GM23338 (cell line): ENCODE data around the gene JAM3. TPM values are rescaled to one million over a fixed set of nuclear protein-coding genes. Genes with fewer than 3 reads are reported as not detected.

Experiments used
- ATAC-seq: fragments of 200-7000 bp; cut with Tn5 transposase; 3 replicates; pipeline ENCODE4 v1.9.1; 2020
- DNase-seq: peaks from one replicate; pipeline ENCODE4 v3.0.0-alpha.2; 2015; ENCODE audit warnings: low spot score
- H2AFZ ChIP-seq: fragments of 200-600 bp; sonication (generic); 2 replicates; pipeline ENCODE4 v1.8.0; 2016; ENCODE audit warnings: antibody characterized with exemption, mild to moderate bottlenecking, moderate library complexity
- H3F3A ChIP-seq: fragments of 200-600 bp; sonication (generic); replicated peaks from 2 replicates; pipeline ENCODE4 v1.8.0; 2017; ENCODE audit warnings: antibody characterized with exemption, mixed run types, low read depth
- H3K27ac ChIP-seq: fragments of 200-600 bp; sonication (generic); 2 replicates; pipeline ENCODE4 v1.6.1; 2016; ENCODE audit warnings: low read depth
- H3K27me3 ChIP-seq: fragments of 200-600 bp; sonication (generic); 2 replicates; pipeline ENCODE4 v1.8.0; 2016; ENCODE audit warnings: mild to moderate bottlenecking, mixed run types, moderate library complexity; ENCODE audit not compliant: insufficient read depth
- H3K36me3 ChIP-seq: fragments of 200-600 bp; sonication (generic); 2 replicates; pipeline ENCODE4 v1.8.0; 2016; ENCODE audit warnings: mild to moderate bottlenecking; ENCODE audit not compliant: insufficient read depth
- H3K4me1 ChIP-seq: fragments of 200-600 bp; sonication (generic); 2 replicates; pipeline ENCODE4 v1.8.0; 2016; ENCODE audit warnings: mild to moderate bottlenecking, moderate library complexity; ENCODE audit not compliant: insufficient read depth
- H3K4me2 ChIP-seq: fragments of 200-600 bp; sonication (generic); 2 replicates; pipeline ENCODE4 v1.7.1; 2017; ENCODE audit warnings: mixed run types
- H3K4me3 ChIP-seq: fragments of 200-600 bp; sonication (generic); 2 replicates; pipeline ENCODE4 v1.6.1; 2016; ENCODE audit warnings: mixed run types
- H3K79me2 ChIP-seq: fragments of 200-600 bp; sonication (generic); replicated peaks from 2 replicates; pipeline ENCODE4 v1.8.0; 2017; ENCODE audit warnings: mild to moderate bottlenecking; ENCODE audit not compliant: insufficient read depth
- H3K9me2 ChIP-seq: fragments of 200-600 bp; sonication (generic); 2 replicates; pipeline ENCODE4 v1.8.0; 2017; ENCODE audit not compliant: insufficient read depth
- H4K20me1 ChIP-seq: fragments of 200-600 bp; sonication (generic); replicated peaks from 2 replicates; pipeline ENCODE4 v1.8.0; 2017; ENCODE audit warnings: mild to moderate bottlenecking; ENCODE audit not compliant: insufficient read depth
- H3K27ac Mint-ChIP-seq: 2 replicates; pipeline ENCODE4 v1.8.0; 2020; ENCODE audit warnings: inconsistent platforms, mild to moderate bottlenecking, moderate library complexity, mixed read lengths
- H3K27me3 Mint-ChIP-seq: 3 replicates; pipeline ENCODE4 v1.8.0; 2022; ENCODE audit warnings: low read depth, mild to moderate bottlenecking, moderate library complexity, mixed read lengths, inconsistent platforms; ENCODE audit not compliant: insufficient read depth, poor library complexity
- H3K36me3 Mint-ChIP-seq: 3 replicates; pipeline ENCODE4 v1.8.0; 2021; ENCODE audit warnings: low read depth, mild to moderate bottlenecking, inconsistent platforms, moderate library complexity, mixed read lengths
- H3K4me1 Mint-ChIP-seq: 3 replicates; pipeline ENCODE4 v1.8.0; 2020; ENCODE audit warnings: mild to moderate bottlenecking, inconsistent platforms, mixed read lengths
- H3K4me3 Mint-ChIP-seq: 3 replicates; pipeline ENCODE4 v1.8.0; 2021; ENCODE audit warnings: moderate library complexity, mild to moderate bottlenecking, inconsistent platforms, mixed read lengths
- H3K9me3 Mint-ChIP-seq: 3 replicates; pipeline ENCODE4 v1.8.0; 2020; ENCODE audit warnings: moderate library complexity, mild to moderate bottlenecking, inconsistent platforms, mixed read lengths
- ETS1 ChIP-seq: IDR thresholded peaks from 2 replicates; pipeline ENCODE4 v1.6.1; 2016; ENCODE audit warnings: antibody characterized with exemption
- EZH2phosphoT487 ChIP-seq: fragments of 200-600 bp; sonication (generic); IDR thresholded peaks from one replicate; pipeline ENCODE4 v1.8.1; 2018; ENCODE audit warnings: antibody characterized with exemption; ENCODE audit not compliant: unreplicated experiment
- JUNB ChIP-seq: IDR thresholded peaks from one replicate; pipeline ENCODE4 v1.6.1; 2016; ENCODE audit warnings: antibody characterized with exemption; ENCODE audit not compliant: unreplicated experiment
- NANOG ChIP-seq: IDR thresholded peaks from 2 replicates; pipeline ENCODE4 v1.6.1; 2016; ENCODE audit warnings: antibody characterized with exemption, borderline replicate concordance
- STAT1 ChIP-seq: IDR thresholded peaks from one replicate; pipeline ENCODE4 v1.6.1; 2016; ENCODE audit warnings: antibody characterized with exemption; ENCODE audit not compliant: unreplicated experiment
- ZNF114 ChIP-seq: fragments of 250-450 bp; sonication (Bioruptor Pico); IDR thresholded peaks from 2 replicates; pipeline ENCODE4 v1.5.0; 2020; ENCODE audit warnings: mild to moderate bottlenecking, moderate library complexity
- ZNF331 ChIP-seq: fragments of 250-450 bp; sonication (Bioruptor Pico); IDR thresholded peaks from 2 replicates; pipeline ENCODE4 v1.5.0; 2020; ENCODE audit warnings: low read depth, mild to moderate bottlenecking, moderate library complexity
- ZNF462 ChIP-seq: fragments of 250-450 bp; sonication (Bioruptor Pico); IDR thresholded peaks from 2 replicates; pipeline ENCODE4 v1.5.0; 2020; ENCODE audit warnings: mild to moderate bottlenecking, moderate library complexity
- polyA plus RNA-seq: library from polyadenylated mRNA; unstranded; fragments of >200 nt; fragmentation: Nextera tagmentation; extraction: Ambion mirVana; gene quantifications from 2 replicates; pipeline ENCODE4 v1.2.1, GENCODE V29; 2016
- total RNA-seq: library from RNA; depleted of rRNA; stranded (reverse); fragments of >200 nt; shearing (Covaris generic); gene quantifications from 2 replicates; pipeline ENCODE4 v1.2.3, GENCODE V29; 2014
- TF ChIP-seq, protein P1 (sequence below), 2 experiments: fragments of 200-600 bp in 1 of 2; sonication (generic) in 1 of 2; conservative IDR thresholded peaks; 2 replicates each; pipeline versions ENCODE4 v1.5.1 to v1.6.1; 2016 to 2017; ENCODE audit warnings: antibody characterized with exemption in 2 of 2, low read depth in 2 of 2, mild to moderate bottlenecking in 2 of 2, moderate library complexity in 1 of 2

Gene JAM3
- total and polyA plus RNA-seq, 2 experiments from 2014 or later = 14.1 to 41.5 TPM

GRCh38 chr11:134071766-134072402 is 3.0 kb downstream of the JAM3 start:
- H3K27me3 Mint-ChIP-seq = peaks cover 14% of the 10 kb centered on the region
- no peak for ATAC-seq
- Histone ChIP-seq H3K36me3 (no peaks in the 10 kb centered on the region), H3K4me2 (no peak overlapping the region), H3K4me3 (no peak overlapping the region), H3K27ac (no peak overlapping the region), H3K27me3 (peaks cover 13% of the 10 kb centered on the region; the same call in 1 of the 2 replicates), H3K79me2 (peaks cover 67% of the 10 kb centered on the region), H3K4me1 (peaks cover 9% of the 10 kb centered on the region; the same call in 1 of the 2 replicates), H3F3A (no peaks in the 10 kb centered on the region), H2AFZ (no peak overlapping the region), H3K9me2 (no peaks in the 10 kb centered on the region), H4K20me1 (peaks cover 7% of the 10 kb centered on the region; the same call in 1 of the 2 replicates)
- peaks cover 29% of the 10 kb centered on the region for H3K4me1 Mint-ChIP-seq
- TF ChIP-seq ZNF114 = no peak
- TF ChIP-seq, protein P1, sequence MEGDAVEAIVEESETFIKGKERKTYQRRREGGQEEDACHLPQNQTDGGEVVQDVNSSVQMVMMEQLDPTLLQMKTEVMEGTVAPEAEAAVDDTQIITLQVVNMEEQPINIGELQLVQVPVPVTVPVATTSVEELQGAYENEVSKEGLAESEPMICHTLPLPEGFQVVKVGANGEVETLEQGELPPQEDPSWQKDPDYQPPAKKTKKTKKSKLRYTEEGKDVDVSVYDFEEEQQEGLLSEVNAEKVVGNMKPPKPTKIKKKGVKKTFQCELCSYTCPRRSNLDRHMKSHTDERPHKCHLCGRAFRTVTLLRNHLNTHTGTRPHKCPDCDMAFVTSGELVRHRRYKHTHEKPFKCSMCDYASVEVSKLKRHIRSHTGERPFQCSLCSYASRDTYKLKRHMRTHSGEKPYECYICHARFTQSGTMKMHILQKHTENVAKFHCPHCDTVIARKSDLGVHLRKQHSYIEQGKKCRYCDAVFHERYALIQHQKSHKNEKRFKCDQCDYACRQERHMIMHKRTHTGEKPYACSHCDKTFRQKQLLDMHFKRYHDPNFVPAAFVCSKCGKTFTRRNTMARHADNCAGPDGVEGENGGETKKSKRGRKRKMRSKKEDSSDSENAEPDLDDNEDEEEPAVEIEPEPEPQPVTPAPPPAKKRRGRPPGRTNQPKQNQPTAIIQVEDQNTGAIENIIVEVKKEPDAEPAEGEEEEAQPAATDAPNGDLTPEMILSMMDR (conservative IDR thresholded peaks at IDR 0.05; ENCODE audit: low read depth in 2 of 2) = peak in 1 of 2 experiments; percentile 29; a peak in 1 of 4 replicates
- H3K27ac Mint-ChIP-seq = no peak overlapping the region
- H3K36me3 Mint-ChIP-seq = no peaks in the 10 kb centered on the region
- DNase-seq = peak; percentile 40
- no peaks in the 10 kb centered on the region; the same call in 2 of the 3 replicates for H3K9me3 Mint-ChIP-seq
- no peak overlapping the region for H3K4me3 Mint-ChIP-seq

DNA sequence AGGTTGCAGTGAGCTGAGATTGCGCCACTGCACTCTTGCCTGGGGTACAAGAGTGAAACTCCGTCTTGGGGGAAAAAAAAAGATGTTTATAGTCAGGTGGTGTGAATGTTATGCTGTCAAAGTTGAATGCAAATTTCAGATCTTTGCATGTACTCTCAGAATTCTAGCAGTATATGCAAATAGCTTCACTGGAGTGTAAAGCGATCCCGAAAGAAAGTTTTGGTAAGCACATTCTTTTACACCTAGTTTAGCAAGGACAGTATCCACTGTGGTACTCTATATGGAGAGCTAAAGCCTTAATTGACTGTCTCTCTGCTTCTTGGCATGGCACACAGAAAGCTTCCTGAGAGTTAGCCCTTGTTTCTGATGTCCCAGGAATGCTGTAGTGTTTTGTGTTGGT is 4.0 kb downstream of the JAM3 start:
- TF ChIP-seq NANOG (no peak), ZNF462 (no peak), ZNF114 (no peak), JUNB (no peak), EZH2phosphoT487 (no peak), ETS1 (no peak), ZNF331 (CRISPR knock-in tag) (no peak), STAT1 (no peak)
- H3K4me1 Mint-ChIP-seq = peaks cover 22% of the 10 kb centered on the region
- peaks cover 14% of the 10 kb centered on the region for H3K27me3 Mint-ChIP-seq
- Histone ChIP-seq H3K27me3 (peaks cover 12% of the 10 kb centered on the region; the same call in 1 of the 2 replicates), H3K36me3 (no peaks in the 10 kb centered on the region), H3F3A (no peaks in the 10 kb centered on the region), H4K20me1 (peaks cover 7% of the 10 kb centered on the region; the same call in 1 of the 2 replicates), H3K9me2 (no peaks in the 10 kb centered on the region), H3K4me2 (peak overlapping the region; percentile 5; the same call in 1 of the 2 replicates), H3K4me3 (no peak overlapping the region), H3K4me1 (peaks cover 8% of the 10 kb centered on the region; the same call in 1 of the 2 replicates), H3K27ac (no peak overlapping the region), H3K79me2 (peaks cover 71% of the 10 kb centered on the region), H2AFZ (no peak overlapping the region)
- no peak overlapping the region for H3K4me3 Mint-ChIP-seq
- ATAC-seq (no peak), DNase-seq (peak; percentile 32)
- H3K27ac Mint-ChIP-seq = no peak overlapping the region
- H3K9me3 Mint-ChIP-seq = no peaks in the 10 kb centered on the region
- no peaks in the 10 kb centered on the region for H3K36me3 Mint-ChIP-seq
